Caco-2 (cell line): ENCODE measurements around the gene MACO1. TPM values are rescaled to one million over a fixed set of nuclear protein-coding genes. Genes with fewer than 3 reads are reported as not detected.

Experiments used
- BruUV-seq: library from RNA; stranded (reverse); fragments of 400-500 nt; replicated peaks from 2 replicates; lab custom pipeline; 2021; lab: Mats Ljungman, UMichigan
- CTCF ChIA-PET: fragments of 300-600 bp; sonication (Branson Sonifier 250); formaldehyde crosslinking; loops from one replicate; lab custom pipeline; 2022; ENCODE audit warnings: antibody characterized with exemption; lab: Charles Lee
- POLR2A ChIA-PET: fragments of 300-600 bp; sonication (Branson Sonifier 250); formaldehyde crosslinking; loops from one replicate; lab custom pipeline; 2022; ENCODE audit warnings: antibody characterized with exemption; lab: Charles Lee
- DNase-seq, 2 experiments: peaks; one replicate each; pipeline versions ENCODE4 v3.0.0 to v3.0.0-alpha.2; 2020 to 2022
- H3K27me3 ChIP-seq: replicated peaks from 2 replicates; pipeline ENCODE4 v1.6.0; 2011; ENCODE audit warnings: low read length; ENCODE audit not compliant: control insufficient read depth, insufficient read depth
- H3K36me3 ChIP-seq: 2 replicates; pipeline ENCODE4 v1.5.1; 2011; ENCODE audit warnings: low read length; ENCODE audit not compliant: control insufficient read depth, insufficient read depth
- H3K4me1 ChIP-seq: fragments of 250-450 bp; sonication (Bioruptor Pico); 2 replicates; pipeline ENCODE4 v1.5.1; 2020; ENCODE audit warnings: mild to moderate bottlenecking
- H3K4me3 ChIP-seq: 2 replicates; pipeline ENCODE4 v1.5.1; 2011; ENCODE audit warnings: low read depth, mild to moderate bottlenecking, control low read depth, low read length
- H3K9me3 ChIP-seq: fragments of 250-450 bp; sonication (Bioruptor Pico); 2 replicates; pipeline ENCODE4 v1.5.1; 2020; ENCODE audit warnings: mild to moderate bottlenecking, moderate library complexity
- H3K27ac Mint-ChIP-seq: one replicate; pipeline ENCODE4 v1.8.0; 2022; ENCODE audit warnings: mixed read lengths; ENCODE audit not compliant: unreplicated experiment
- H3K27me3 Mint-ChIP-seq: one replicate; pipeline ENCODE4 v1.8.0; 2022; ENCODE audit warnings: mixed read lengths; ENCODE audit not compliant: insufficient read depth, unreplicated experiment
- H3K36me3 Mint-ChIP-seq: one replicate; pipeline ENCODE4 v1.8.0; 2022; ENCODE audit warnings: mild to moderate bottlenecking, mixed read lengths; ENCODE audit not compliant: insufficient read depth, unreplicated experiment
- H3K4me1 Mint-ChIP-seq: one replicate; pipeline ENCODE4 v1.8.0; 2022; ENCODE audit warnings: low read depth, mixed read lengths; ENCODE audit not compliant: unreplicated experiment
- H3K4me3 Mint-ChIP-seq: one replicate; pipeline ENCODE4 v1.8.0; 2022; ENCODE audit warnings: mild to moderate bottlenecking, moderate library complexity, mixed read lengths; ENCODE audit not compliant: unreplicated experiment
- H3K9me3 Mint-ChIP-seq: one replicate; pipeline ENCODE4 v1.8.0; 2022; ENCODE audit warnings: mixed read lengths; ENCODE audit not compliant: unreplicated experiment
- intact Hi-C: fragments of 100-400 bp; cut with micrococcal nuclease; formaldehyde crosslinking; loops from one replicate; pipeline ENCODE4 v1.10.0; 2022; ENCODE audit not compliant: unreplicated experiment
- total RNA-seq: library from RNA; stranded (reverse); gene quantifications from 2 replicates; pipeline ENCODE4 v1.2.3, GENCODE V29; 2022
- TF ChIP-seq, protein P1 (sequence below), 2 experiments: fragments of 200-600 bp in 1 of 2; IDR thresholded peaks; 1 replicate in 1 of 2; 2 replicates in 1 of 2; pipeline versions ENCODE4 v1.5.1 to v1.8.0; 2011 to 2022; ENCODE audit warnings: antibody characterized with exemption in 1 of 2, control low read depth in 1 of 2, inconsistent platforms in 1 of 2, low read depth in 1 of 2, low read length in 1 of 2, mild to moderate bottlenecking in 1 of 2, moderate library complexity in 1 of 2; ENCODE audit not compliant: insufficient read depth in 1 of 2, severe bottlenecking in 1 of 2, unreplicated experiment in 1 of 2

MACO1 gene
- total RNA-seq, 1 experiment from 2014 or later = 16.8 TPM

GRCh38 chr1:25467193-25467592 lies 36.5 kb downstream of the MACO1 start:
- POLR2A ChIA-PET = no interaction called here
- no TSS peak for BruUV-seq

DNA sequence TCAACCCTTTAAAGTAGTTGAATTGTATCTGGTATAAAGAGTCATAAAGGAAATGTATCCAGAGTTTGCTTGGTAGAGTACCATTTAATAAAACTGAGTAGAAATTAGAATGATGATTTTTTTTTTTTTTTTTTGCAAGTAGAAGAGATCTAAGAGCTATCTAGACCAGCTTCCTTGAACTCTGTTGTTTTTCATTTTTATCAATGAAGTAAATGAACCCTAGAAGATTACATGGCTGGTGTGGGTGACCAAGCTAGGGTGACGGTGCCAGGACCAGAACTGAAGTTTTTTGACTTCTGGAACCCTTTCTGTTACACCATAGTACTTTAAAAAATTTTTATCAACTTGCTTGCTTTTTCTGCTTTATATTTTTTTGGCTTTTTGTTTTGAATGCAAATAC lies 36.9 kb downstream of the MACO1 start:
- H3K27me3 Mint-ChIP-seq = no peaks in the 10 kb centered on the region
- no TSS peak for BruUV-seq
- no peaks in the 10 kb centered on the region for H3K4me1 ChIP-seq
- H3K9me3 Mint-ChIP-seq = no peaks in the 10 kb centered on the region
- H3K27ac Mint-ChIP-seq = no peak overlapping the region
- intact Hi-C loops = no loop called here
- ChIA-PET CTCF (no interaction called here), POLR2A (no interaction called here)
- no peaks in the 10 kb centered on the region for H3K27me3 ChIP-seq
- no peaks in the 10 kb centered on the region for H3K4me1 Mint-ChIP-seq
- TF ChIP-seq, protein P1, sequence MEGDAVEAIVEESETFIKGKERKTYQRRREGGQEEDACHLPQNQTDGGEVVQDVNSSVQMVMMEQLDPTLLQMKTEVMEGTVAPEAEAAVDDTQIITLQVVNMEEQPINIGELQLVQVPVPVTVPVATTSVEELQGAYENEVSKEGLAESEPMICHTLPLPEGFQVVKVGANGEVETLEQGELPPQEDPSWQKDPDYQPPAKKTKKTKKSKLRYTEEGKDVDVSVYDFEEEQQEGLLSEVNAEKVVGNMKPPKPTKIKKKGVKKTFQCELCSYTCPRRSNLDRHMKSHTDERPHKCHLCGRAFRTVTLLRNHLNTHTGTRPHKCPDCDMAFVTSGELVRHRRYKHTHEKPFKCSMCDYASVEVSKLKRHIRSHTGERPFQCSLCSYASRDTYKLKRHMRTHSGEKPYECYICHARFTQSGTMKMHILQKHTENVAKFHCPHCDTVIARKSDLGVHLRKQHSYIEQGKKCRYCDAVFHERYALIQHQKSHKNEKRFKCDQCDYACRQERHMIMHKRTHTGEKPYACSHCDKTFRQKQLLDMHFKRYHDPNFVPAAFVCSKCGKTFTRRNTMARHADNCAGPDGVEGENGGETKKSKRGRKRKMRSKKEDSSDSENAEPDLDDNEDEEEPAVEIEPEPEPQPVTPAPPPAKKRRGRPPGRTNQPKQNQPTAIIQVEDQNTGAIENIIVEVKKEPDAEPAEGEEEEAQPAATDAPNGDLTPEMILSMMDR (IDR thresholded peaks at IDR 0.05; ENCODE audit: insufficient read depth in 1 of 2, low read depth in 1 of 2, low read length in 1 of 2, severe bottlenecking in 1 of 2, unreplicated experiment in 1 of 2) = no peak
- H3K36me3 Mint-ChIP-seq = no peaks in the 10 kb centered on the region
- H3K36me3 ChIP-seq = no peaks in the 10 kb centered on the region
- no peak overlapping the region for H3K4me3 ChIP-seq
- DNase-seq = no peak
- no peak overlapping the region for H3K4me3 Mint-ChIP-seq
- H3K9me3 ChIP-seq = no peaks in the 10 kb centered on the region

More at GRCh38 chr1:25467193-25467592, 36.5 kb downstream of the MACO1 start:
- DNase-seq = no peak
- H3K36me3 ChIP-seq = no peaks in the 10 kb centered on the region
- CTCF ChIA-PET = no interaction called here
- no peaks in the 10 kb centered on the region for H3K4me1 ChIP-seq
- intact Hi-C loops = no loop called here
- H3K4me3 ChIP-seq = no peak overlapping the region
- Mint-ChIP-seq H3K4me1 (no peaks in the 10 kb centered on the region), H3K9me3 (no peaks in the 10 kb centered on the region), H3K36me3 (no peaks in the 10 kb centered on the region), H3K4me3 (no peak overlapping the region), H3K27ac (no peak overlapping the region), H3K27me3 (no peaks in the 10 kb centered on the region)
- TF ChIP-seq, protein P1 (IDR thresholded peaks at IDR 0.05; ENCODE audit: insufficient read depth in 1 of 2, low read depth in 1 of 2, low read length in 1 of 2, severe bottlenecking in 1 of 2, unreplicated experiment in 1 of 2) = no peak
- no peaks in the 10 kb centered on the region for H3K27me3 ChIP-seq
- H3K9me3 ChIP-seq = no peaks in the 10 kb centered on the region

DNA sequence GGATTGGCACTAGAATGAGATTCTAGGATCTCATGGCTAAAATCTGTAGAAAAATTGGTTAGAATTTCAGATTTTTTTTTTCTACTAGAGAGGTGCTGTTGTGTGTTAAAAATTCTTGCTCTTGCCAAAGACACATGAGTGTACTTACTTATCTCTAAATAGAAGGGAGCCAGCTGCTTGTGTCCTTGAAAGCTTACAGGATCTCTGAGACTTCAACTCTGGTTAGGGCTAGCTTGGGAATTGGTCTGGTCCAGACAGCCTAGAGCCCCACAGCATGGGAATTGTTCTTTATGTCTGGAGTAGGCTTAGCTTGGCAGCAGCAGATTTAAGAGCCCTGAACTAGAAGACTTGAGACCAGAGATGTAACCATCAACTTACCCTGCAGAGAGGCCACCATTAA lies 37.3 kb downstream of the MACO1 start:
- POLR2A ChIA-PET = no interaction called here

More for the DNA sequence above, 37.3 kb downstream of the MACO1 start:
- BruUV-seq = no TSS peak
- no peaks in the 10 kb centered on the region for H3K27me3 ChIP-seq
- CTCF ChIA-PET = no interaction called here
- Mint-ChIP-seq H3K4me3 (no peak overlapping the region), H3K9me3 (no peaks in the 10 kb centered on the region), H3K27me3 (no peaks in the 10 kb centered on the region), H3K4me1 (no peaks in the 10 kb centered on the region), H3K27ac (no peak overlapping the region), H3K36me3 (no peaks in the 10 kb centered on the region)
- H3K4me3 ChIP-seq = no peak overlapping the region
- TF ChIP-seq, protein P1 (IDR thresholded peaks at IDR 0.05; ENCODE audit: insufficient read depth in 1 of 2, low read depth in 1 of 2, low read length in 1 of 2, severe bottlenecking in 1 of 2, unreplicated experiment in 1 of 2) = no peak
- no peaks in the 10 kb centered on the region for H3K9me3 ChIP-seq
- no peaks in the 10 kb centered on the region for H3K4me1 ChIP-seq
- no peak for DNase-seq
- intact Hi-C loops = no loop called here
- no peaks in the 10 kb centered on the region for H3K36me3 ChIP-seq
